Esophagus squamous epithelium (tissue), 5 donors: ENCODE results near the gene KMT2E. TPM values are rescaled to one million over a fixed set of nuclear protein-coding genes. Genes with fewer than 3 reads are reported as not detected.

Source experiments
- DNase-seq: peaks from one replicate; lab custom pipeline; 2025; lab: John Stamatoyannopoulos, UW
- H3K27ac ChIP-seq, 4 donors: fragments of 200-600 bp; sonication (generic); one replicate each; pipeline ENCODE4 v1.5.1; 2016 to 2019; ENCODE audit warnings: mild to moderate bottlenecking in 1 of 4
- H3K27me3 ChIP-seq, 4 donors: fragments of 200-600 bp; sonication (generic); 1 replicate in 3 of 4; 2 replicates in 1 of 4; pipeline versions ENCODE4 v1.5.1 to v1.6.0; 2017 to 2021; ENCODE audit warnings: antibody characterized with exemption in 1 of 4
- H3K36me3 ChIP-seq, 3 donors: fragments of 200-600 bp; sonication (generic); one replicate each; pipeline ENCODE4 v1.5.1; 2016 to 2019
- H3K4me1 ChIP-seq, 3 donors: fragments of 200-600 bp; sonication (generic); one replicate each; pipeline ENCODE4 v1.5.1; 2017 to 2019
- H3K4me3 ChIP-seq, 4 donors: fragments of 200-600 bp; sonication (generic); 1 replicate in 3 of 4; 2 replicates in 1 of 4; pipeline ENCODE4 v1.5.1; 2016 to 2019; ENCODE audit warnings: mild to moderate bottlenecking in 2 of 4, moderate library complexity in 1 of 4
- H3K9me3 ChIP-seq, 3 donors: fragments of 200-600 bp; sonication (generic); one replicate each; pipeline ENCODE4 v1.5.1; 2016 to 2019
- CTCF ChIP-seq, 6 experiments: fragments of 450-650 bp in 4 of 6; fragments of 200-600 bp in 2 of 6; sonication (generic) in 2 of 6; IDR thresholded peaks; one replicate each; pipeline ENCODE4 v1.5.1; 2016 to 2019; ENCODE audit warnings: antibody characterized with exemption in 6 of 6, mild to moderate bottlenecking in 4 of 6, moderate library complexity in 4 of 6
- POLR2A ChIP-seq, 4 donors: fragments of 450-650 bp; IDR thresholded peaks; one replicate each; pipeline ENCODE4 v1.6.1; 2017; ENCODE audit warnings: antibody characterized with exemption in 4 of 4, mild to moderate bottlenecking in 4 of 4, moderate library complexity in 3 of 4
- WGBS, 2 donors: methylation state at CpG; one replicate each; pipeline ENCODE4 v1.1.5; 2018; 5-methylcytosine and 5-hydroxymethylcytosine counted together
- intact Hi-C: fragments of 100-400 bp; cut with DNase I; formaldehyde crosslinking; loops from one replicate; pipeline ENCODE4 v1.15.0; 2022
- total RNA-seq, 4 donors: library from RNA; depleted of rRNA; stranded (reverse); fragments of >200 nt; gene quantifications; one replicate each; pipeline ENCODE4 v1.1.0, GENCODE V29; 2016
- donor health status: DM: yes; HTN: yes; CAD: no.

Gene KMT2E
- total RNA-seq, 4 donors from 2014 or later, result 37.2 to 80.5 (median 54.4) TPM

- intact Hi-C loops, result no loop called here
- Histone ChIP-seq H3K9me3 (no peaks in the 10 kb centered on the region), H3K27ac (no peak overlapping the region), H3K4me1 (no peaks in the 10 kb centered on the region), H3K4me3 (no peak overlapping the region), H3K36me3 (peaks cover 0 to 94% (median 6%) of the 10 kb centered on the region in 3 donors), H3K27me3 (no peaks in the 10 kb centered on the region)
- TF ChIP-seq CTCF (IDR thresholded peaks at IDR 0.05), result no peak
- no peak for TF ChIP-seq POLR2A (IDR thresholded peaks at IDR 0.05)
- WGBS, 2 donors, result 80 to 86% methylated on average over 8 to 9 of the region's 9 CpGs
- DNase-seq, result no peak
Measured at GRCh38 chr7:105133986-105134655, 120.1 kb downstream of the KMT2E start.

- TF ChIP-seq POLR2A (IDR thresholded peaks at IDR 0.05), result no peak
- peak in 1 of 6 experiments; percentile 24 for TF ChIP-seq CTCF (IDR thresholded peaks at IDR 0.05)
- peaks cover 0 to 92% (median 6%) of the 10 kb centered on the region in 3 donors for H3K36me3 ChIP-seq
Measured at GRCh38 chr7:105136221-105136620, 122.2 kb downstream of the KMT2E start.

GRCh38 chr7:105137898-105138297 is 123.9 kb downstream of the KMT2E start:
- Histone ChIP-seq H3K9me3 (no peaks in the 10 kb centered on the region), H3K27ac (no peak overlapping the region), H3K4me3 (no peak overlapping the region), H3K36me3 (peaks cover under 1 to 92% (median 5%) of the 10 kb centered on the region in 3 donors), H3K4me1 (no peaks in the 10 kb centered on the region), H3K27me3 (no peaks in the 10 kb centered on the region)
- no peak for TF ChIP-seq CTCF (IDR thresholded peaks at IDR 0.05)
- no peak for TF ChIP-seq POLR2A (IDR thresholded peaks at IDR 0.05)
- 90 to 100% methylated on average over 4 of the region's 4 CpGs for WGBS, 2 donors
- DNase-seq, result no peak
- intact Hi-C loops, result no loop called here

More at GRCh38 chr7:105136221-105136620, 122.2 kb downstream of the KMT2E start:
- Histone ChIP-seq H3K4me1 (no peaks in the 10 kb centered on the region), H3K27me3 (no peaks in the 10 kb centered on the region), H3K27ac (no peak overlapping the region), H3K9me3 (no peaks in the 10 kb centered on the region), H3K4me3 (no peak overlapping the region)
- no peak for DNase-seq
- WGBS, 2 donors, result 33 to 82% methylated on average over 1 to 3 of the region's 3 CpGs
- intact Hi-C loops, result no loop called here

- Histone ChIP-seq H3K27ac (no peak overlapping the region), H3K4me3 (no peak overlapping the region), H3K27me3 (no peaks in the 10 kb centered on the region), H3K4me1 (no peaks in the 10 kb centered on the region), H3K9me3 (no peaks in the 10 kb centered on the region), H3K36me3 (peaks cover 0 to 93% (median 5%) of the 10 kb centered on the region in 3 donors)
- TF ChIP-seq CTCF (IDR thresholded peaks at IDR 0.05) (no peak), POLR2A (IDR thresholded peaks at IDR 0.05) (no peak)
- intact Hi-C loops, result no loop called here
- no peak for DNase-seq
Measured at GRCh38 chr7:105139381-105139780, 125.4 kb downstream of the KMT2E start.

- DNase-seq, result no peak
- intact Hi-C loops, result loop anchor here (10.0 kb wide), 1 partner anchor 204 kb away; no protein-coding TSS in a partner anchor
- TF ChIP-seq CTCF (IDR thresholded peaks at IDR 0.05), result peak in 2 of 6 experiments; percentile 16 to 38
- no peak for TF ChIP-seq POLR2A (IDR thresholded peaks at IDR 0.05)
- H3K4me3 ChIP-seq, result no peak overlapping the region
- no peaks in the 10 kb centered on the region for H3K4me1 ChIP-seq
- H3K27ac ChIP-seq, result no peak overlapping the region
- WGBS, 2 donors, result 65 to 75% methylated on average over 6 of the region's 6 CpGs
- no peaks in the 10 kb centered on the region for H3K9me3 ChIP-seq
- no peaks in the 10 kb centered on the region for H3K27me3 ChIP-seq
- peaks cover 0 to 91% (median 5%) of the 10 kb centered on the region in 3 donors for H3K36me3 ChIP-seq
Measured at GRCh38 chr7:105141068-105141467, 127.1 kb downstream of the KMT2E start.
